Kidney epithelial cell (primary cell): ENCODE measurements around the gene AGL. TPM values are rescaled to one million over a fixed set of nuclear protein-coding genes. Genes with fewer than 3 reads are reported as not detected.
"Not testable (repeated sequence)": the region's sequence is repeated elsewhere in the genome, so short reads cannot be mapped to it uniquely, and the experiment has no call there.

Experiments used
- DNase-seq: peaks from one replicate; pipeline ENCODE4 v3.0.0-alpha.2; 2010; ENCODE audit warnings: low read depth
- H3K27me3 ChIP-seq: 2 replicates; pipeline ENCODE4 v1.6.0; 2011; ENCODE audit warnings: low read length; ENCODE audit not compliant: control insufficient read depth, insufficient read depth
- H3K36me3 ChIP-seq: 2 replicates; pipeline ENCODE4 v1.5.1; 2011; ENCODE audit warnings: low read length; ENCODE audit not compliant: control insufficient read depth, insufficient read depth
- H3K4me3 ChIP-seq: 2 replicates; pipeline ENCODE4 v1.5.1; 2011; ENCODE audit warnings: low read depth, mild to moderate bottlenecking, control low read depth, low read length
- total RNA-seq: library from RNA; depleted of rRNA; stranded (reverse); fragments of >200 nt; gene quantifications from 2 replicates; pipeline ENCODE4 v1.2.3, GENCODE V29; 2015
- TF ChIP-seq, protein P1 (sequence below): IDR thresholded peaks from 2 replicates; pipeline ENCODE4 v1.5.1; 2011; ENCODE audit warnings: mild to moderate bottlenecking, moderate library complexity, low read length, control low read depth, inconsistent platforms; ENCODE audit not compliant: insufficient read depth, poor library complexity, severe bottlenecking

Gene AGL
- total RNA-seq, 1 donor from 2014 or later = 15.4 TPM

DNA sequence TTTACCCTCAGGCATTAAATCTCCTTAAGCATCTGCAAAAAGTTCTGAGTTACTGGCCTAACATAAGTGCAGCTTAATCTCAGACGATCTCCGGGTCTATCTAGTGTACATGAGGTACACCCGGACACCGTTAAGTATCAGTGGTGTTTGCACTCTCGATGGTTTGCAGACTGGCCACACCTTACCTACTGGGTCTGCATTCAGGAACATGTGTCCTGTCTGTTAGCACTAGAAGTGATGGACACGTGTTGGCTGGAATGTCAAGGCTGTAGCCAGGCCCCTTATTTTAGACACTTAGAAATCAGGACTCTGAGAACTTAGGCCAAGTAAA lies 783 bp upstream of the AGL start:
- H3K4me3 ChIP-seq = peak overlapping the region; percentile 81
- no peaks in the 10 kb centered on the region for H3K27me3 ChIP-seq
- no peaks in the 10 kb centered on the region for H3K36me3 ChIP-seq
- no peak for DNase-seq
- TF ChIP-seq, protein P1, sequence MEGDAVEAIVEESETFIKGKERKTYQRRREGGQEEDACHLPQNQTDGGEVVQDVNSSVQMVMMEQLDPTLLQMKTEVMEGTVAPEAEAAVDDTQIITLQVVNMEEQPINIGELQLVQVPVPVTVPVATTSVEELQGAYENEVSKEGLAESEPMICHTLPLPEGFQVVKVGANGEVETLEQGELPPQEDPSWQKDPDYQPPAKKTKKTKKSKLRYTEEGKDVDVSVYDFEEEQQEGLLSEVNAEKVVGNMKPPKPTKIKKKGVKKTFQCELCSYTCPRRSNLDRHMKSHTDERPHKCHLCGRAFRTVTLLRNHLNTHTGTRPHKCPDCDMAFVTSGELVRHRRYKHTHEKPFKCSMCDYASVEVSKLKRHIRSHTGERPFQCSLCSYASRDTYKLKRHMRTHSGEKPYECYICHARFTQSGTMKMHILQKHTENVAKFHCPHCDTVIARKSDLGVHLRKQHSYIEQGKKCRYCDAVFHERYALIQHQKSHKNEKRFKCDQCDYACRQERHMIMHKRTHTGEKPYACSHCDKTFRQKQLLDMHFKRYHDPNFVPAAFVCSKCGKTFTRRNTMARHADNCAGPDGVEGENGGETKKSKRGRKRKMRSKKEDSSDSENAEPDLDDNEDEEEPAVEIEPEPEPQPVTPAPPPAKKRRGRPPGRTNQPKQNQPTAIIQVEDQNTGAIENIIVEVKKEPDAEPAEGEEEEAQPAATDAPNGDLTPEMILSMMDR = no peak

DNA sequence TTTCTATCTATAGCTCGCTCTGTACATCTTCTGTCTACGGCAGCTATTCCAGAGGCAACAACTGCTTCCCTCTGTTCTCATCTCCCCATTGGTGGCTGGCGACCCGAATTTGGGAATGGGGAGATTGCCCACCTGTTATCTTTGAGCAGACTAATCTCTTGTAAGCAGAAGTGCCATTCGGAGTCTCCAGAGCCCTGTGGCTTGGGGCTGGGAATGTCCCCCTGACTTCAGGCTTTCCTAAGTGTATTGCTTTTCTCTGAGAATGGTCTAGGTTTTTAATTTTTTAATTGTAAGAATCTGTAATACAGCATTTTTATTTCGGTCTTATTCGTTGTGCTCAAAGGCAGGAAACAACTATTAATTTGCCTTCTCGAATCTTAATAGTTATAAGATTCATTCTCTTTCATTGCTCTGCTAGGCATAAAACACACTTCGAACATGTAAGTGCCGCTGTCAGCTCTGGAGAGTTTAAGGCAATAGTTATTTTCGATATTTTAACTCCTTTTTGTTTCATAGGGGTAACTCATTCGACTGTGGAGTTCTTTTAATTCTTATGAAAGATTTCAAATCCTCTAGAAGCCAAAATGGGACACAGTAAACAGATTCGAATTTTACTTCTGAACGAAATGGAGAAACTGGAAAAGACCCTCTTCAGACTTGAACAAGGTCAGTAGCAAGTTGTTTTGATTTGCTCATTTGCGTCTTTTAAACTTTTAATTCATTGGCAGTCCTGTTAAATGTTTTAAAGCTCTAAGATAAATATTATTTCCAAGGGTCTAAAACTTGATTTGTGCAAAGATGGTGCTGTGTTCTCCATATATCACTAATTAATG lies 514 bp downstream of the AGL start:
- no peaks in the 10 kb centered on the region for H3K36me3 ChIP-seq
- TF ChIP-seq, protein P1 = no peak
- H3K27me3 ChIP-seq = no peaks in the 10 kb centered on the region
- peak overlapping the region; percentile 81 for H3K4me3 ChIP-seq
- DNase-seq = no peak

DNA sequence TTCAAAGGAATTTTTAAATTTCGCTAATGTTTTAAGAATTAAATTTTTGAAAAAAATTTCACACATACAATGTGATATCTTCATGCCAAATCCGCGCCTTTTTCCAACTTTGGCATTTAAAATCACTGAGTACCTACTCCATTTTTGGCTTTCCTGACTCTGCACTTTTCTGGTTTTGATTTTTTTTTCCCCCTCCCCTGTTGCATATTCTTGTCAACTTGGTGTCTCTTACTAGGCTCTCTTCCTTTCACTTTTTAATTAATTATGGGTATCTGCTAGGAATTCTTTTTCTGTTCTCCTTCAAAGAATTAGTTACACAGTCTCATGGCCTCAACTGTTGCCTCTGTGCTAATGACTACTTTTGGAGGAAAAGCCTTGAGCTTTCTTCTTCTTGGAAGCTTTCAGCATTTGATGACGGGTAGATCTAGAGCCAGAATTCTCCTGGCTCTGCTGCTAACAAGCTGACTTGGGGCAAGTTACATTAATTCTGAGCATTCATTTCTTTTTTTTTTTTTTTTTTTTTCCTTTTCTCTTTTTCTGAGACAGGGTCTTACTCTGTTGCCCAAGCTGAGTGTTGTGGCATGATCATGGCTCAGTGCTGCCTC lies 1.8 kb downstream of the AGL start:
- TF ChIP-seq, protein P1 = no peak
- no peak overlapping the region for H3K4me3 ChIP-seq
- no peak for DNase-seq
- H3K27me3 ChIP-seq = no peaks in the 10 kb centered on the region
- no peaks in the 10 kb centered on the region for H3K36me3 ChIP-seq

- TF ChIP-seq, protein P1 = no peak
- no peaks in the 10 kb centered on the region for H3K36me3 ChIP-seq
- no peak overlapping the region for H3K4me3 ChIP-seq
- DNase-seq = no peak
- no peaks in the 10 kb centered on the region for H3K27me3 ChIP-seq
Observed at GRCh38 chr1:99852648-99853047, 2.5 kb downstream of the AGL start.

DNA sequence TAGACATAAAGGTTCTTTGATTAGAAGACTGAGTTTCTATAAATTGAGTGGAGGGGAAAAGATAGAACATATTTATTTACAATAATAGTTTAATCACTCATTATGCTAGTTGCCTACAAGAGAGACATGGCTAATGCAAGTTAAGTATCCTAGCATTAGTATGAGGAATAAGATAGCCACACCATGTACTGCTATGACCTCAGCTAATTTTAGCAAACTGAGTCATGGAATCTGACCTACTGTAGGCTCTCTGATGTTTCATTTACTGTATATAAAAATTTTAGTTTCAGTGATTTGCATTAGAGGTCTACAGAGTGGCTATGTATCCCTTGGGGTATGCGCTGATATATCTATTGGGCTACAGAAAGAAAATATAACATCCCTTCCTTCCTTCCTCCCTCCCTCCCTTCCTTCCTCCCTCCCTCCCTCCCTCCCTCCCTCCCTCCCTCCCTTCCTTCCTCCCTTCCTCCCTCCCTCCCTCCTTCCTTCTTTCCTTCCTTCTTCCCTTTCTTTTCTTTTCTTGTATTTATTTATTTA lies 5.8 kb downstream of the AGL start:
- no peak overlapping the region for H3K4me3 ChIP-seq
- no peaks in the 10 kb centered on the region for H3K36me3 ChIP-seq
- no peak for DNase-seq
- TF ChIP-seq, protein P1 = no peak
- no peaks in the 10 kb centered on the region for H3K27me3 ChIP-seq

DNA sequence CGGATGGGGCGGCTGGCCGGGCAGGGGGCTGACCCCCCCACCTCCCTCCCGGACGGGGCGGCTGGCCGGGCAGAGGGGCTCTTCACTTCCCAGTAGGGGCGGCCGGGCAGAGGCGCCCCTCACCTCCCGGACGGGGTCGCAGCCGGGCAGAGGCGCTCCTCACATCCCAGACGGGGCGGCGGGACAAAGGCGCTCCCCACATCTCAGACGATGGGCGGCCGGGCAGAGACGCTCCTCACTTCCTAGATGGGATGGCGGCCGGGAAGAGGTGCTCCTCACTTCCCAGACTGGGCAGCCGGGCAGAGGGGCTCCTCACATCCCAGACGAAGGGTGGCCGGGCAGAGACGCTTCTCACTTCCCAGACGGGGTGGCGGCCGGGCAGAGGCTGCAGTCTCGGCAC lies 6.9 kb downstream of the AGL start:
- DNase-seq, H3K36me3 ChIP-seq, H3K4me3 ChIP-seq, H3K27me3 ChIP-seq: not testable (repeated sequence)
